AG20443 (cell line): Measurements from ENCODE around the gene WDR90.

ENCODE experiments used
- DNase-seq: peaks from one replicate; pipeline ENCODE4 v3.0.0; 2012; ENCODE audit warnings: low spot score, mixed read lengths

WDR90 gene

GRCh38 chr16:708019-708418 is 58.9 kb downstream of the WDR90 start:
- no peak for DNase-seq

GRCh38 chr16:708959-709358 is 59.8 kb downstream of the WDR90 start:
- DNase-seq, result no peak

- DNase-seq, result peak; percentile 85
Observed at GRCh38 chr16:709566-710499, 60.7 kb downstream of the WDR90 start.

- no peak for DNase-seq
Observed at GRCh38 chr16:710500-711075, 61.4 kb downstream of the WDR90 start.

DNA sequence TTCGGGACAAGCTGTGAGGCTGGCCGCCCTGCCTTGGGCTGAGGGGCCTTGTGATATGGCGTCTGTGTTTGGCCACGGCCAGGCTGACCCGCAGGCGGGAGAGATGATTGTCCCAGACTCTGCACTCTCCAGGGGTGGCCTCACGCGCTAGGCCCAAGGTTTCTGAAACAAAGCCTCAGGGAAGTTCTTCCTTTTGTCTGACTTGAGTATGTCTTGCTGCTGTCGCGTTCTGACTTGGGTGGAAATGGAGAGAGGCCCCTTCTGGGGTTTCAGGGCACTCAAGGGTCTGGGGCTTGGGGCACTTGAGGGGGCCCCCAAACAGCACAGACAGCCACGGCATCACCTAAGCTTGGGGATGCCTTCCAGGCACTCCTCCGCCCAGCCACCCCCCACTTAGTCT is 61.9 kb downstream of the WDR90 start:
- DNase-seq, result no peak

DNA sequence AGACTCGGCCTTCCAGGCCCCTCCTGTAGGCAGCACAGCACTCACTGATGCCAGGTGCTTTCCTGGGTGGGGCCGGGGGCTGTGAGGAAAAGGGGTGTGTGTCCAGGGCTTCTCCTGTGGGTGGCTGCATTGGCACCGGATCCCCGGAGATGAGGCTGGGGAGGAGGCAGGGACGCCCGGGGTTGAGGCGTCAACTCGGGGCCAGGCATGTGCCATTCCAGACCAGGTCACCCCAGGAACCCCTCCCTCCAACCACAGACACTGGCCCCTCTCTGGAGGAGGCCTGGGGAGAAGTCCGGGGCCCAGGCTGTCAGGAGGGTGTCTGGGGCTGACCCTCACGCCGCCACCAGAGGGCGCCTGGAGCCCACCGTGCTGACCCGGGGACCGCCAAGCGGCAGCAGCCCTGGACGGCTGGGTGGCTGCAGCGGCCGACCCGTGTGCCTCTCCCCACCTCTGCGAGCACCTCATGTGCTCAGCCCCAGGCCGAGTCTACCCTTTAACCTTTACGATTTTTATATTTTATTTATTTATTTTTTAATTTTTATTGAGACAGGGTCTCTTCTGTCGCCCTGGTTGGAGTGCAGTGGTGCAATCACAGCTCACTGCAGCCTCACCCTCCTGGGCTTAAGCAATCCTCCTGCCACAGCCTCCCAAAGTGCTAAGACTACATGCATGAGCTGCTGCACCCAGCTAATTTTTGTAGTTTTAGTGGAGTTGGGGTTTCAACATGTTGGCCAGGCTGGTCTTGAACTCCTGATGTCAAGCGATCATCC is 62.6 kb downstream of the WDR90 start:
- peak; percentile 90 for DNase-seq

DNA sequence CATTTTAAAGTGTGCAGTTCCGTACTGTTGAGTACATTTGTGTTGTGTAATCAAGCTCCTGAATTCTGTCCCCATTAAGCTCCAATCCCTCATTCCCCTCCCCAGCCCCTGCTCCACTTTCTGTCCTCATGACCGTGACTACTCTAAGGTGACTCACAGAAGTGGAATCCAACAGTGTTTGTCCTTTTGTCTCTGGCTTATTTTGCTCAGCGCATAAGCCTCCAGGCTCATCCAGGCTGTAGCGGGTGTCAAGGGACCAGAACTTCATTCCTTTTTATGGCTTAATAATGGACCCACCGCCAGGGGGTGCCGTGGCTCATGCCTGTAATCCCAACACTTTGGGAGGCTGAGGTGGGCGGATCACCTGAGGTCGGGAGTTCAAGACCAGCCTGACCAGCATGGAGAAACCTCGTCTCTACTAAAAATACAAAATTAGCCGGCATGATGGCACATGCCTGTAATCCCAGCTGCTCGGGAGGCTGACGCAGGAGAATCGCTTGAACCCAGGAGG is 63.6 kb downstream of the WDR90 start:
- peak; percentile 84 for DNase-seq

DNA sequence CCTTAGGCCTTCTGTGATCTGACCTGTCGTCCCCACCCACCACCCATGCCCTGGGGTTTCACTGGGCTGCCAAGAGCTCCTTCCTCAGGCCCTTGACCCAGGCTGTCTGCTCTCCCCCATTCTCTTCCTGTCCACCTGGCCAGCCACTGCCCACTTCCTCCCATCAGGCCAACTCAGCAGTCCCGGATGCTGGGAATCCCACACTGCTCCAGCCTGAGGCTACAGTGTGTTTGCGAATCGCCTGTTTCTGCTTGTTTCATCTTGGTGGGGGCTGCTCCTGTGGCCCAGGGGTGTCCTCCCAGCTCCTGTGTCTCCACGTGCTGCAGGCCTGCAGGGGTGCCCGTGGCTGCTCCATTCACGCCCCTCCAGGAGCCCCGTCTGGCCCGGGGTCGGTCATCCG is 64.9 kb downstream of the WDR90 start:
- DNase-seq, result no peak

DNA sequence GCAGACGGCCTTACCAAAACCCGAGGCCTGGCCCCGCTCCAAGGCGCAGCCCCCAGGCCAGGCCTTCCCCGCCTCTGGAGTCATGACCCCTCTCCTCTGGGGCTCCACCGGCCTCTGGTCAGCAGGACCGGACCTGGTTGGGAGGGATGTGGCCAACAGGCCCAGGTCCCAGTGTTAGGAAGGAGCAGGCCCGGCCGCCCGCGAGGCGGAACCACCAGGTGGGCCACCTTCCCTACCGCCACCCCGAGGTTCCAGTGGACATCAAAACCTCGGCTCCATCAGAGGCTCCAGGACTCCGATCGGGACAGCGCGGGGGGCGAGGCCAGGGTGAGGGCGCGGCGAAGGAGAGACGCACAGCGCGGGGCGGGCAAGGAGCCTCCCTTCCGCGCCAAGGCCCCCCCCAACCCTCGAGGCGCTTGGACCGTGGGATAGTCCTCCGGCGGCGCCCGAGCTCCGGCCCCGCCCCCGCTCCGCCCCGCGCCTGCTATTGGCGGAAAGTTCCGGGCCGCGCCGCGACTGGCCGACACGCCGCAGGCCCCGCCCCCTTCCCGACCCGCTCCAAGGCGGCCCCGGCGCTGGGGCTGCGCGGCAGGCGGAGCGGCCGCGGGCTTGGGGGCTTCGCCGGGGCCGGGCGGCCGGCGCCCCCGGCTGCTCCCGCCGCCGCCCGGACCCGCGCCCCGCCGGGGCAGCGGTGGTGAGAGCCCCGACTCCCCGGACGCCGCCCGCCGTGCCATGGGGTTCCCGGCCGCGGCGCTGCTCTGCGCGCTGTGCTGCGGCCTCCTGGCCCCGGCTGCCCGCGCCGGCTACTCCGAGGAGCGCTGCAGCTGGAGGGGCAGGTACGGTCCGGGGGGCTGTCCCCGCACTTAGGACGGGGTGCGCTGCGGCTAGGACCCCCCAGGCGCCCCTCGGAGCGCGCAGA is 65.7 kb downstream of the WDR90 start, which contains the start of gene METRN:
TSS of gene METRN (plus strand) at position 561 of the 919 bp plus-strand sequence. CDS start at position 733, 172 bp downstream.
- DNase-seq, result peak; percentile 97

GRCh38 chr16:715477-716199 is 66.5 kb downstream of the WDR90 start:
- DNase-seq, result peak; percentile 46

- peak; percentile 57 for DNase-seq
Observed at GRCh38 chr16:716200-716568, 67.0 kb downstream of the WDR90 start.

GRCh38 chr16:716768-717325 is 67.7 kb downstream of the WDR90 start:
- no peak for DNase-seq
